Keratinocyte (primary cell): ENCODE data around the gene FBXO17. TPM values are rescaled to one million over a fixed set of nuclear protein-coding genes. Genes with fewer than 3 reads are reported as not detected.

Experiments
- DNase-seq: peaks from one replicate; pipeline ENCODE4 v3.0.0-alpha.2; 2011; ENCODE audit warnings: low read depth, missing footprints, low spot score
- FAIRE-seq: peaks from 2 replicates; lab custom pipeline; 2011; peaks lifted over from hg19 to GRCh38; lab: Jason Lieb, UNC
- H2AFZ ChIP-seq: 2 replicates; pipeline ENCODE4 v1.6.0; 2012; ENCODE audit warnings: low read length, control low read depth, inconsistent platforms; ENCODE audit not compliant: control insufficient read depth
- H3K27ac ChIP-seq: 2 replicates; pipeline ENCODE4 v1.5.1; 2011; ENCODE audit warnings: low read length; ENCODE audit not compliant: control insufficient read depth, insufficient read depth
- H3K27me3 ChIP-seq: 3 replicates; pipeline ENCODE4 v1.6.0; 2011; ENCODE audit warnings: low read length; ENCODE audit not compliant: control insufficient read depth, insufficient read depth; ENCODE audit errors: extremely low read depth
- H3K36me3 ChIP-seq, 2 experiments: 2 replicates in 1 of 2; 3 replicates in 1 of 2; pipeline ENCODE4 v1.5.1; 2011; ENCODE audit warnings: low read length in 2 of 2, mild to moderate bottlenecking in 1 of 2; ENCODE audit not compliant: control insufficient read depth in 2 of 2, insufficient read depth in 2 of 2; ENCODE audit errors: extremely low read depth in 1 of 2
- H3K4me1 ChIP-seq: 3 replicates; pipeline ENCODE4 v1.5.1; 2011; ENCODE audit warnings: low read length; ENCODE audit not compliant: control insufficient read depth, insufficient read depth; ENCODE audit errors: extremely low read depth
- H3K4me2 ChIP-seq: 3 replicates; pipeline ENCODE4 v1.6.0; 2011; ENCODE audit warnings: low read depth, low read length; ENCODE audit not compliant: control insufficient read depth, insufficient read depth; ENCODE audit errors: extremely low read depth
- H3K4me3 ChIP-seq, 3 experiments: fragments of 200-600 bp in 1 of 3; sonication (generic) in 1 of 3; 2 replicates in 2 of 3; 3 replicates in 1 of 3; pipeline ENCODE4 v1.5.1; 2011 to 2016; ENCODE audit warnings: low read length in 3 of 3, mild to moderate bottlenecking in 3 of 3, control low read depth in 2 of 3, inconsistent platforms in 1 of 3, low read depth in 1 of 3, mixed read lengths in 1 of 3, mixed run types in 1 of 3, moderate library complexity in 1 of 3; ENCODE audit not compliant: control insufficient read depth in 2 of 3, insufficient read depth in 2 of 3; ENCODE audit errors: extremely low read depth in 1 of 3
- H3K79me2 ChIP-seq: 2 replicates; pipeline ENCODE4 v1.6.0; 2012; ENCODE audit warnings: low read length; ENCODE audit not compliant: control insufficient read depth, insufficient read depth
- H3K9ac ChIP-seq: 3 replicates; pipeline ENCODE4 v1.6.0; 2011; ENCODE audit warnings: low read length; ENCODE audit not compliant: control insufficient read depth, insufficient read depth; ENCODE audit errors: extremely low read depth
- H3K9me1 ChIP-seq: 3 replicates; pipeline ENCODE4 v1.6.0; 2011; ENCODE audit warnings: low read length; ENCODE audit not compliant: control insufficient read depth, insufficient read depth; ENCODE audit errors: extremely low read depth
- H3K9me3 ChIP-seq: 2 replicates; pipeline ENCODE4 v1.5.1; 2012; ENCODE audit warnings: low read depth, low read length; ENCODE audit not compliant: control insufficient read depth
- H4K20me1 ChIP-seq: 3 replicates; pipeline ENCODE4 v1.6.0; 2011; ENCODE audit warnings: low read length; ENCODE audit not compliant: control insufficient read depth, insufficient read depth; ENCODE audit errors: extremely low read depth
- EZH2 ChIP-seq: IDR thresholded peaks from one replicate; pipeline ENCODE4 v1.6.1; 2012; ENCODE audit warnings: inconsistent platforms, mild to moderate bottlenecking, low read length, moderate library complexity
- dilution Hi-C: fragments of 300-500 bp; cut with MboI; formaldehyde crosslinking; loops from one replicate; pipeline ENCODE4 v1.7.0; 2020; ENCODE audit warnings: low sequenced_read_pairs; ENCODE audit not compliant: extremely low pct_ligation_motif_present
- polyA plus RNA-seq, 5 experiments: library from polyadenylated mRNA; depleted of rRNA in 3 of 5; stranded (reverse) in 3 of 5; stranded (forward) in 1 of 5; unstranded in 1 of 5; fragments of >200 nt; gene quantifications; 1 replicate in 1 of 5; 2 replicates in 3 of 5; 3 replicates in 1 of 5; pipeline versions ENCODE4 v1.2.1 to v1.2.3, GENCODE V29; 2011 to 2012; ENCODE audit warnings: missing spikeins in 2 of 5, low read depth in 1 of 5, low replicate concordance in 1 of 5
- TF ChIP-seq, protein P1 (sequence below), 3 experiments: IDR thresholded peaks in 1 of 3; conservative IDR thresholded peaks in 1 of 3; optimal IDR thresholded peaks in 1 of 3; 2 replicates in 2 of 3; 3 replicates in 1 of 3; pipeline versions ENCODE3 to v1.5.1; 2011; ENCODE audit warnings: low read length in 3 of 3, mild to moderate bottlenecking in 3 of 3, moderate library complexity in 2 of 3, control low read depth in 1 of 3, inconsistent platforms in 1 of 3; ENCODE audit not compliant: insufficient read depth in 2 of 3; ENCODE audit errors: extremely low read depth in 1 of 3

The FBXO17 gene
- polyA plus RNA-seq, 1 donor (not counting 4 experiments of a cell fraction or from before 2014, with no cell fraction given) = 5.4 TPM

DNA sequence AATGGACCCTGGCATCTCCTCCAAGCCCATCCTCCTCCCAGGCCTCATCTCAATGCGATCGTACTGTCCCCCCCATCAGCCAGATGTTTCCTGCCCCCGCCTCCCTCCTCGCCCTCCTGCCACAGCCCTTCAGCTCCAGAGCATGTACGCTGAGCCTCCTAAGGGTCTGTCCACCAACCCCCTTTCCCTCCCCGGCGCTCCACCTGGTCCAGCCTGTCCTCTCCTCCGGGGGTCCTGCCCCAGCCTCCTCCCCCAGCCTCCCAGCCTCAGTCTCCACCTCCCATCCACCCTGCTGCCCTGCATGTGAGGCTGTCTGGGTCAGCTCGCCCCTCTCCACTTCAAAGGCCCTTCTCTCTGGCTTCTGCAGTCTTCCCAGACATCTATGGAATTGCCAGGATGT is 80.6 kb downstream of the FBXO17 start:
- FAIRE-seq = no peak

DNA sequence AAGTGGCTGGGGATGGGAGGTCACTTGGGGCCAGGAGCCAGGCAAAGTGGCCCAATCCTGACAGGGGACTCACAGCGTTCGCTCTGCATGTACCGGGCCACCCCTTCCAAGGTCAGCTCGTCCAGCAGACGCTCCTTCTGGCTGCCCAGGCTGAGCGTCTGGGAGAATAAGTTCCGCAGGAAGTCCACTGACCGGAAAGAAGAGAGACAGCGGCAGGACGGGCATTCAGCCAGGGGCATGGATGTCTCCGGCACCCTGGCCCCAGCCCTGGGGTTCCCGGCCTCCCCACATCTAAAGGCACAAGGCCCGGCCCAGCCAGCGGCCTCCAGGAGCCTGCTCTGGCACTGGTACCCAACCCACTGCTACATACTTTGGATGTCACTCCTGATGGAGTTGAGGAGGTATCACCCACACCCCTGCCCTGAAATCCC is 82.2 kb downstream of the FBXO17 start:
- Histone ChIP-seq H3K36me3 (peaks cover 7 to 10% of the 10 kb centered on the region in 2 experiments), H4K20me1 (no peaks in the 10 kb centered on the region), H3K9me3 (no peaks in the 10 kb centered on the region), H3K27me3 (no peaks in the 10 kb centered on the region), H3K4me3 (no peak overlapping the region), H3K4me2 (no peak overlapping the region), H3K4me1 (peaks cover 7% of the 10 kb centered on the region), H3K9me1 (no peaks in the 10 kb centered on the region), H3K79me2 (peaks cover 4% of the 10 kb centered on the region), H2AFZ (no peak overlapping the region), H3K9ac (no peak overlapping the region), H3K27ac (no peak overlapping the region)
- FAIRE-seq (no peak), DNase-seq (no peak)
- no peak for TF ChIP-seq EZH2
- TF ChIP-seq, protein P1, sequence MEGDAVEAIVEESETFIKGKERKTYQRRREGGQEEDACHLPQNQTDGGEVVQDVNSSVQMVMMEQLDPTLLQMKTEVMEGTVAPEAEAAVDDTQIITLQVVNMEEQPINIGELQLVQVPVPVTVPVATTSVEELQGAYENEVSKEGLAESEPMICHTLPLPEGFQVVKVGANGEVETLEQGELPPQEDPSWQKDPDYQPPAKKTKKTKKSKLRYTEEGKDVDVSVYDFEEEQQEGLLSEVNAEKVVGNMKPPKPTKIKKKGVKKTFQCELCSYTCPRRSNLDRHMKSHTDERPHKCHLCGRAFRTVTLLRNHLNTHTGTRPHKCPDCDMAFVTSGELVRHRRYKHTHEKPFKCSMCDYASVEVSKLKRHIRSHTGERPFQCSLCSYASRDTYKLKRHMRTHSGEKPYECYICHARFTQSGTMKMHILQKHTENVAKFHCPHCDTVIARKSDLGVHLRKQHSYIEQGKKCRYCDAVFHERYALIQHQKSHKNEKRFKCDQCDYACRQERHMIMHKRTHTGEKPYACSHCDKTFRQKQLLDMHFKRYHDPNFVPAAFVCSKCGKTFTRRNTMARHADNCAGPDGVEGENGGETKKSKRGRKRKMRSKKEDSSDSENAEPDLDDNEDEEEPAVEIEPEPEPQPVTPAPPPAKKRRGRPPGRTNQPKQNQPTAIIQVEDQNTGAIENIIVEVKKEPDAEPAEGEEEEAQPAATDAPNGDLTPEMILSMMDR (optimal IDR thresholded peaks at IDR 0.05 in 1 of 3, IDR thresholded peaks at IDR 0.05 in 1 of 3, conservative IDR thresholded peaks at IDR 0.05 in 1 of 3; ENCODE audit: extremely low read depth in 1 of 3, insufficient read depth in 2 of 3, low read length in 3 of 3) = no peak
- dilution Hi-C loops = no loop called here

More for the DNA sequence above, 80.6 kb downstream of the FBXO17 start:
- H3K4me2 ChIP-seq = no peak overlapping the region
- no peaks in the 10 kb centered on the region for H3K9me1 ChIP-seq
- peaks cover 14% of the 10 kb centered on the region for H3K4me1 ChIP-seq
- dilution Hi-C loops = no loop called here
- H3K4me3 ChIP-seq = no peak overlapping the region
- H4K20me1 ChIP-seq = no peaks in the 10 kb centered on the region
- TF ChIP-seq EZH2 = no peak
- TF ChIP-seq, protein P1 (optimal IDR thresholded peaks at IDR 0.05 in 1 of 3, IDR thresholded peaks at IDR 0.05 in 1 of 3, conservative IDR thresholded peaks at IDR 0.05 in 1 of 3; ENCODE audit: extremely low read depth in 1 of 3, insufficient read depth in 2 of 3, low read length in 3 of 3) = no peak
- DNase-seq = no peak
- H3K9ac ChIP-seq = no peak overlapping the region
- peaks cover 9% of the 10 kb centered on the region for H3K79me2 ChIP-seq
- no peaks in the 10 kb centered on the region for H3K9me3 ChIP-seq
- H3K27me3 ChIP-seq = no peaks in the 10 kb centered on the region
- no peak overlapping the region for H2AFZ ChIP-seq
- no peak overlapping the region for H3K27ac ChIP-seq
- H3K36me3 ChIP-seq = peaks cover 0 to 3% of the 10 kb centered on the region in 2 experiments
